Nephron (organoid): ENCODE results near the gene NPS.

ENCODE experiments used
- H3K27ac Mint-ChIP-seq, 3 experiments: 2 replicates each; pipeline ENCODE4 v1.8.0; 2020; ENCODE audit warnings: mixed read lengths in 3 of 3, mild to moderate bottlenecking in 2 of 3, moderate library complexity in 1 of 3
- H3K27me3 Mint-ChIP-seq: 2 replicates; pipeline ENCODE4 v1.8.0; 2021; ENCODE audit warnings: low read depth, mild to moderate bottlenecking, moderate library complexity, mixed read lengths
- H3K36me3 Mint-ChIP-seq: 2 replicates; pipeline ENCODE4 v1.8.0; 2020; ENCODE audit warnings: low read depth, mixed read lengths
- H3K4me1 Mint-ChIP-seq: 2 replicates; pipeline ENCODE4 v1.8.0; 2020; ENCODE audit warnings: mixed read lengths
- H3K4me3 Mint-ChIP-seq, 3 experiments: 2 replicates each; pipeline ENCODE4 v1.8.0; 2020; ENCODE audit warnings: mild to moderate bottlenecking in 3 of 3, mixed read lengths in 3 of 3, moderate library complexity in 2 of 3
- H3K9me3 Mint-ChIP-seq: 2 replicates; pipeline ENCODE4 v1.8.0; 2020; ENCODE audit warnings: mixed read lengths
- CTCF ChIP-seq, 3 experiments: fragments of 200-600 bp; sonication (generic); IDR thresholded peaks; one replicate each; pipeline ENCODE4 v1.5.0; 2021; ENCODE audit warnings: antibody characterized with exemption in 3 of 3; ENCODE audit not compliant: unreplicated experiment in 3 of 3

NPS gene

DNA sequence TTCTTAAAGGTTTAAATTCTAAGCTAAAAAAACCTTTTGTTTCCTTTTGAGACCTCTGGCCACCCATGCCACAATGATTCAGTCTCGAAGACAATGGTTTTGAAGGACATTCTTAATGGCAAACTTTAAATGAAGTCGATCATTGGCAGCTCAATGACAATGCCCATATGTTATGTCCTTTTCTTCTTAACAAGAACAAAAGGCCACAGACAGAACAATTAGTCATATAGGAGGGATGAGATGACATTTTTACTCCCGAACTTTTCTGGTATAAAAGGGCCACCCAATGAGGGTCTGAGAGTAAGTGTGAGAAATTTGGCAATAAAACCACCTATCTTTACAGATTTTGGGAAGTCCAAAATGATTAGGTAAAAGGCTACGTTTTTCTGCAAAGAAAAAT is at the start of gene NPS:
Gene NPS (plus strand): TSS at position 301 of the 400 bp plus-strand sequence. CDS start 60 bp downstream, at position 361.
- TF ChIP-seq CTCF (IDR thresholded peaks at IDR 0.05; ENCODE audit: unreplicated experiment in 3 of 3), result no peak
- Mint-ChIP-seq H3K4me3 (no peak within 1 kb of the TSS), H3K36me3 (no peaks in the 10 kb centered on the region), H3K9me3 (peaks cover 21% of the 10 kb centered on the region), H3K27me3 (peaks cover 24% of the 10 kb centered on the region), H3K27ac (no peak within 1 kb of the TSS), H3K4me1 (no peaks in the 10 kb centered on the region)

- Mint-ChIP-seq H3K4me1 (peaks cover 13% of the 10 kb centered on the region), H3K36me3 (no peaks in the 10 kb centered on the region), H3K27me3 (peaks cover 13% of the 10 kb centered on the region), H3K9me3 (no peaks in the 10 kb centered on the region), H3K4me3 (no peak overlapping the region), H3K27ac (no peak overlapping the region)
- no peak for TF ChIP-seq CTCF (IDR thresholded peaks at IDR 0.05; ENCODE audit: unreplicated experiment in 3 of 3)
Measured at GRCh38 chr10:127500127-127500526, 49.0 kb upstream of the NPS start.

GRCh38 chr10:127506094-127506493 is 43.0 kb upstream of the NPS start:
- TF ChIP-seq CTCF (IDR thresholded peaks at IDR 0.05; ENCODE audit: unreplicated experiment in 3 of 3), result no peak
- no peaks in the 10 kb centered on the region for H3K36me3 Mint-ChIP-seq
- H3K4me1 Mint-ChIP-seq, result peaks cover 4% of the 10 kb centered on the region
- H3K4me3 Mint-ChIP-seq, result no peak overlapping the region
- no peaks in the 10 kb centered on the region for H3K9me3 Mint-ChIP-seq
- H3K27me3 Mint-ChIP-seq, result no peaks in the 10 kb centered on the region
- H3K27ac Mint-ChIP-seq, result no peak overlapping the region

DNA sequence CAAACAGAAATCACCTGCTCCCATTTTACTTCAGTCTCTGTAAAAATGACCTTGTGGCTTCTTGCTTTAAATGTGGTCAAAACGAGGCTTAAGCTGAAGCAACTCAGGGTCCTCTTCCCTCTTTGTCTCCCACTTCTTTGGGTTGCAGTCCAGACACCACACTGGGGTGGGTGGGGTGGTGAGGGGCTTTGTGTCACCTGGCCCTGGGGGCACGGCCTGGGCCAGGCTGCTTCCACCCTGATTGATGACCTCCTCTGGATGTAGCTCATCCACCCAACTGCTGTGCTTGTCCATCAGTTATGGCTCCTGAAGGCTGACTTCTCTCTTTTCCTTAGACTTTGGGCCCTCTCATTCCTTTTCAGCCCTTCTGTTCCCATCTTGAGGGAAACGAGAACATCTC is 26.8 kb upstream of the NPS start:
- H3K9me3 Mint-ChIP-seq, result peaks cover 5% of the 10 kb centered on the region
- TF ChIP-seq CTCF (IDR thresholded peaks at IDR 0.05; ENCODE audit: unreplicated experiment in 3 of 3), result no peak
- H3K4me3 Mint-ChIP-seq, result no peak overlapping the region
- H3K36me3 Mint-ChIP-seq, result no peaks in the 10 kb centered on the region
- H3K4me1 Mint-ChIP-seq, result peaks cover 23% of the 10 kb centered on the region
- no peak overlapping the region for H3K27ac Mint-ChIP-seq
- peaks cover 12% of the 10 kb centered on the region for H3K27me3 Mint-ChIP-seq

DNA sequence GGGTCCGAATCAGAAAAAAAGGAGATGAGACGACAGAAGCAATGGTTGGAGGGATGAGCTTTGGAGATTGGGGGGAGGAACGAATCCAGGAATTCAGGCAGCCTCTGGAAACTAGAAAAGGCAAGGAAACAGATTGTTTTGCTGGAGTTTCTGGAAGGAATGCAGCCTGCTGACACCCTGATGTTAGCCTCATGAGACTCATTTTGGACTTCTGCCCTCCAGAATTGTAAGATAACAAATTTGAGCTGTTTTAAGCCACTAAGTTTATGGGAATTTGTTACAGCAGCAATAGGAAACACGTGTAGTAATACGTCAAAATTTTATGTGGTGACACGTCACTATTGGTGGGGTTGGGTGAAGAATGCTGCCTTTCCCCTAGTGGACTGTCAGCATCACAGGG is 25.6 kb upstream of the NPS start:
- peaks cover 35% of the 10 kb centered on the region for H3K4me1 Mint-ChIP-seq
- no peaks in the 10 kb centered on the region for H3K36me3 Mint-ChIP-seq
- peaks cover 5% of the 10 kb centered on the region for H3K9me3 Mint-ChIP-seq
- H3K4me3 Mint-ChIP-seq, result no peak overlapping the region
- H3K27ac Mint-ChIP-seq, result peak overlapping the region in 2 of 3 experiments; percentile 9 to 14
- no peak for TF ChIP-seq CTCF (IDR thresholded peaks at IDR 0.05; ENCODE audit: unreplicated experiment in 3 of 3)
- peaks cover 12% of the 10 kb centered on the region for H3K27me3 Mint-ChIP-seq

GRCh38 chr10:127524229-127524628 is 24.9 kb upstream of the NPS start:
- H3K36me3 Mint-ChIP-seq, result no peaks in the 10 kb centered on the region
- H3K4me1 Mint-ChIP-seq, result peaks cover 38% of the 10 kb centered on the region
- H3K27me3 Mint-ChIP-seq, result peaks cover 12% of the 10 kb centered on the region
- peaks cover 3% of the 10 kb centered on the region for H3K9me3 Mint-ChIP-seq
- peak overlapping the region in 1 of 3 experiments; percentile 31 for H3K27ac Mint-ChIP-seq
- no peak overlapping the region for H3K4me3 Mint-ChIP-seq
- peak in 2 of 3 experiments; percentile 6 to 20 for TF ChIP-seq CTCF (IDR thresholded peaks at IDR 0.05; ENCODE audit: unreplicated experiment in 3 of 3)
